Fibroblast of mammary gland (primary cell): ENCODE results near the gene RAPGEF2.

Experiments used
- DNase-seq: peaks from one replicate; pipeline ENCODE4 v3.0.0-alpha.2; 2010; ENCODE audit warnings: low read depth
- H3K4me3 ChIP-seq: 2 replicates; pipeline ENCODE4 v1.5.1; 2011; ENCODE audit warnings: low read depth, mild to moderate bottlenecking, low read length, moderate library complexity; ENCODE audit not compliant: control insufficient read depth
- CTCF ChIP-seq: conservative IDR thresholded peaks from 2 replicates; pipeline ENCODE4 v1.5.1; 2011; ENCODE audit warnings: low read depth, low read length, inconsistent platforms; ENCODE audit not compliant: control insufficient read depth, insufficient read depth

The RAPGEF2 gene

GRCh38 chr4:159229164-159229563 lies 126.3 kb downstream of the RAPGEF2 start:
- DNase-seq, result no peak
- no peak overlapping the region for H3K4me3 ChIP-seq
- no peak for TF ChIP-seq CTCF

- no peak for DNase-seq
- no peak overlapping the region for H3K4me3 ChIP-seq
- TF ChIP-seq CTCF, result no peak
Measured at GRCh38 chr4:159232465-159233106, 129.7 kb downstream of the RAPGEF2 start.

GRCh38 chr4:159235779-159236368 lies 133.0 kb downstream of the RAPGEF2 start:
- H3K4me3 ChIP-seq, result no peak overlapping the region
- DNase-seq, result peak; percentile 12
- TF ChIP-seq CTCF, result no peak

- H3K4me3 ChIP-seq, result no peak overlapping the region
- TF ChIP-seq CTCF, result no peak
- DNase-seq, result no peak
Measured at GRCh38 chr4:159237975-159238374, 135.1 kb downstream of the RAPGEF2 start.

- TF ChIP-seq CTCF, result no peak
- no peak for DNase-seq
- H3K4me3 ChIP-seq, result no peak overlapping the region
Measured at GRCh38 chr4:159238631-159239030, 135.8 kb downstream of the RAPGEF2 start.

- no peak for TF ChIP-seq CTCF
- no peak overlapping the region for H3K4me3 ChIP-seq
- DNase-seq, result no peak
Measured at GRCh38 chr4:159239629-159240028, 136.8 kb downstream of the RAPGEF2 start.
